ENCODE data around the gene RNPEPL1.
A peak's percentile ranks its signal among the peaks of the same experiment; 100 is the strongest.
"Not testable (repeated sequence)": the region's sequence is repeated elsewhere in the genome, so short reads cannot be mapped to it uniquely, and the experiment has no call there.

Gene RNPEPL1

DNA sequence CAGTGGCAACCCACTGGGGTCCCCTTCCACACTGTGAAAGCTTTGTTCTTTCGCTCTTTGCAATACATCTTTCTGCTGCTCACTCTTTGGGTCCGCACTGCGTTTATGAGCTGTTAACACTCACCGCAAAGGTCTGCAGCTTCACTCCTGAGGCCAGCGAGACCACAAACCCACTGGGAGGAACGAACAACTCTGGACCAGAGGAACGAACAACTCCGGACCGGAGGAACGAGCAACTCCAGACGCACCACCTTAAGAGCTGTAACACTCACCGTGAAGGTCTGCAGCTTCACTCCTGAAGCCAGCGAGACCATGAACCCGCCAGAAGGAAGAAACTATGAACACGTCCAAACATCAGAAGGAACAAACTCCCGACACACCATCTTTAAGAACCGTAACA lies 29.2 kb upstream of the RNPEPL1 start:
- DNase-seq: not testable (repeated sequence)

- DNase-seq: no peak
These were observed 28.4 kb upstream of the RNPEPL1 start for GRCh38 chr2:240539906-240540305.

DNA sequence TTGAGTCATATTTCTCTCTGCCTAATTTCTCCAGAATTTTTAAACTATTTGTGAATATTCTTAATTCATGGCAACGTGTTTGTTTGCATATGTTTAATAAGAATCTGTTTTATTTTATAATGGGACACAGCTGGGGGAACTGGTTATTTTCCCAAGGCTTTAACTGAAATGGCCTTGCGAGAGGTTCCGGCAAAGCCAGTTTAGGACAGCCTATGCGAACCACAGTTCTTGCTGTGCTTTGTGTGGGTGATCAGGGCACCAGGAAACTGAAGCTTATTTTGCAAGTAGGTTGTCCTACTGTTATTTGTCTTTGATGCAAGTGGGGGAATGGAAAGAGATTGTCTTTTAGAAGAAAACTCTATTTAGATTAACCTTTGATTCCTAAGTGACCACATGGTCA lies 17.0 kb upstream of the RNPEPL1 start:
- no peak for DNase-seq

GRCh38 chr2:240551811-240552210 lies 16.5 kb upstream of the RNPEPL1 start:
- no peak for DNase-seq

GRCh38 chr2:240553956-240554480 lies 14.3 kb upstream of the RNPEPL1 start:
- DNase-seq: no peak

DNA sequence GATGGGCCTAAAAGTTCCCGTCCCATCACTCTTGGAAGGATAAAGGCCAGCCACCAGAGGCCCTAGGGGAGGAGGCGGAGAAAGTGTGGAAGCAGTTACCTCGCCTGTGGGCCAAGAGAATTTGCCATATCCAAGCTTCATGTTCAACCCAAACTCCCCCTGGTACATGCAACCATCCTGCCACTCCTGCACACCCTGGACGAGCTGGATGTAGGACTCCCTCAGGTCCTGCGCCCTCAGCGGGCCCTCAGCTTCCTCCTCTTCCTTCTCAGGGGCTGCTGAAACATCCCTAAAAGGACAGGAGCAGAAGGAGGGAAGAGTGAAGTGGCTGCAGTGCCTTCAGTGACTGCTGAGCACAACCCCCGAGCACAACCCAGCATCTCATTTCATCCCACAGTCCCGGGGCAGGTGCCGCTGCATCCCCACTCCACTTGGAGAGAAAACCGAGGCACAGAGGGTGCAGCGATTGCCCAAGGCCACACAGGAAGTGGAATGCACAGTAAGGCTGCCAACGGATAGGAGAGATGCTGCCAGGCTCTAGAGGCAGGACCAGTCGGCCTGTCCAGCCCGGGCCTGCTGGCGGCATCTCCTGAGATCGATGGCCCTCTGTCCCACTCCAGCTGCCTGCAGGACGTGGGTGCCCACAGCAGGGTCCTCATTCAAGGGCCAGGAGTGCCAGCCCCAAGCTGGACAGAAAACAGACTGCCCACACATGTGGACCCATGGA lies 13.4 kb upstream of the RNPEPL1 start:
- DNase-seq: no peak

GRCh38 chr2:240555541-240556250 lies 12.6 kb upstream of the RNPEPL1 start:
- DNase-seq: no peak

GRCh38 chr2:240556553-240557100 lies 11.7 kb upstream of the RNPEPL1 start:
- DNase-seq: peak; percentile 60 to 67

DNA sequence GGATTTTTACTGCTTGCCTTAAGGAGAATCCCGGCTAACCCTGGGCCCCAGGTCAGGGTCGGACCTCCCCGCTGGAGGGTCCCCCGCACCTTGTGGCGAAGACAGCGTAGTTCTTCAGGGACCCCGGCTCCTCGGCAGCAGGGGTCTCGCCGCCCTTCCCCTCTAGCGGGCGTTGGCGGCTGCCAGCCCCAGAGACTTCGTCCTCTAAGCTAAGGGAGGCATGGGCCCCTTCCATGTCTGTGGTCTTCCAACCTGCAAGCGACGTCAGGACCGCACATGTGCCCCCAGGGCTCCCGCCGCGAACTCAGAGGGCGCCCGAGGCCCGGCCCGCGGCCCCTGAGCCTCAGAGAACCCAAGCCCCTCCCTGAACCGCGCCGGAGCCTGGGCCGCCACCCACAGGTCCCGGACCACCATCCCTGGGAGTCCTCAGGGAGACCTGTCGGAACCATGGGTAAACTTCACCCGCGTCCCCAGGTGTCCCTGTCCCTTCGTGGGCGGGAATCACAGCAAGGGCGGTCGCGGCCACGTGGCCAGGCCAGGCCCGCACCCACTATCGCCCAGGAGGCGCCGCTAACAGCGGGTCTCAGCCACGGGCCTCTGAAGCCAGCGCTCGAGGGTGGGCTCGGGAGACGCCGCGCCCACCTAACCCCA lies 11.1 kb upstream of the RNPEPL1 start:
- no peak for DNase-seq

GRCh38 chr2:240557808-240558207 lies 10.5 kb upstream of the RNPEPL1 start, which contains the start of gene ANKMY1:
Gene ANKMY1, minus strand, starts transcription at chr2:240557988. Its CDS starts 653 bp downstream, at chr2:240557335.
- peak; percentile 61 to 71 for DNase-seq

DNA sequence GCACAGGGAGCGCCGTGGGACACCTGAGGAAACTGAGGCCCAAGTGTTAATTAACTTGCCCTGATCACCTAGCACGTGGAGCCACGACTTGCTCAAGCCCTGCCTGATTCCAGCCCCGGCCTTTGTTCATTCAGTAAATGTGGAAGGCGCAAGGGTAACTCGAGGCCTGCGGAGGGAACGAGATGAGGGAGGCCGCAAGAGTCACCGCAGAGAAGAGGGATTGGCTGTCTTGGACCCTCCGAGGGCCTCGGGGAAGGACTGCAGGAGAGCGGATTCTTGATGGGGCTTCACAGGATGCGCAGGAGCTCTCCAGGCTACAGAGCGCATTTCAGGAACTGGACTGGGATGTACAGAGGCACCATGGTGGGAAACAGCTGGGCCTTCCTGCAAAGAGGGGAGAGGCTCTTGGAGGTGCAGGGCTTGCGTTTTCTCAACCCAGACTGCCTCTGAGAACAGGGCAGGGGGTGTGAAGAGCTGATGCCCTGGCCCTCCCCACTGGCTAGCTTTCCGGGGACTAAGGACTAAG lies 10.0 kb upstream of the RNPEPL1 start:
- DNase-seq: no peak

DNA sequence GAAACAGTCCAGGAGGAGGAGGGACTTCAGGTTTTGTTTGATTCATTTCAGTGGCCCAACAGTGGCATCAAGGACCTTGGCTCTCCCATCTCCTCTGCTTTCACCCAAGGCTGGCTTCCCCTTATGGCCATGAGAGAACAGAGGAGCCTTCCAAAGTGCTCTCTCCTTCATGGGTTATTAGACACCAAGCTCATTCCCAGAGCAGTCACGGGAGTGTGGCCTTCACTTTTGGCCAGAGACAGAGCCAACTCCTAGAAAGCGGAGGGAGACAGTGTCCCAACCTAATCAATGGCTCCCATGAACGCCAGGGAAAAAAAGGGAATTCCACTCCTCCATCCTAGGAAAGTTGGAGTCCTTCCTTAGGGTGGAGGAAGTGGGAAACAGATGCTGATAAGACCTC lies 9.0 kb upstream of the RNPEPL1 start:
- no peak for DNase-seq

GRCh38 chr2:240560084-240560479 lies 8.2 kb upstream of the RNPEPL1 start, which contains the start of gene DUSP28:
Gene DUSP28, plus strand, starts transcription at chr2:240560357. Its CDS starts 328 bp downstream, at chr2:240560685.
- peak; percentile 75 to 86 for DNase-seq

GRCh38 chr2:240560480-240561324 lies 7.6 kb upstream of the RNPEPL1 start:
- DNase-seq: peak; percentile 96 to 98

DNA sequence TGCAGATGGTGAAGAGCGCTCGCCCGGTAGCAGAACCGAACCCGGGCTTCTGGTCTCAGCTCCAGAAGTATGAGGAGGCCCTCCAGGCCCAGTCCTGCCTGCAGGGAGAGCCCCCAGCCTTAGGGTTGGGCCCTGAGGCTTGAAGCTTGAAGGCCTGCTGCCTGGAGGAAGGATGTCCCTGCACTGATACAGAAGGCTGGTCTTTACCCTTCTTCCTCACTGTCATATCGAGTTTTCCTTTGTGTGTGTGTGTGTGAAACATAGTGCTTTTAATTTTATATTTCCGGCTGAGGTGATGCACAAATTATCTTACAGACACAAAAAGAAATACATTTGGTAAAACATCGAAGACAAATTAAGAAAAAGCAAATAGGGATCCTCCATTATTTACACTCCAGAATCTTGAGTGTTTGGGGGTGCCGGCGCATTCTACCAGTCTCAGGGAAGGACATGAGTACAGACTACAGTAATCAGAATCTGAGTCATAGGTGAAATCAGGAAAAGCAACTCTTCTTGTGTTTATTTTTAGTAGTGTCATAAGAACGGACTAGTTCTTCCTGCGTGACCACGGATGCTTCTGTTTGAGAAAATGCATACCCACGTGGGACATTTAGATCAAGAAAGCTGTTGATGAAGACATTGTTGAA lies 6.8 kb upstream of the RNPEPL1 start:
- no peak for DNase-seq

DNA sequence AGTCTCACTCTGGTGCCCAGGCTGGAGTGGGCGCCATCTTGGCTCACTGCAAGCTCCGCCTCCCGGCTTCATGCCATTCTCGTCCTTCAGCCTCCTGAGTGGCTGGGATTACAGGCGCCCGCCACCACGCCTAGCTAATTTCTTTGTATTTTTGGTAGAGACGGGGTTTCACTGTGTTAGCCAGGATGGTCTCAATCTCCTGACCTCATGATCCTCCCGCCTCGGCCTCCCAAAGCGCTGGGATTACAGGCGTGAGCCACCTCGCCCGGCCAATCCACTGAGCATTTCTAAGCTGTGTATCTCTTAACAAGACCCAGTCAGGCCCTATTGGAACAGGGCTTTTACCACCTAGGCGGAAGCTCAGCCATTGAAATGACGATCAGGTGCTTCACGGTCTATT lies 5.1 kb upstream of the RNPEPL1 start:
- DNase-seq: not testable (repeated sequence)

DNA sequence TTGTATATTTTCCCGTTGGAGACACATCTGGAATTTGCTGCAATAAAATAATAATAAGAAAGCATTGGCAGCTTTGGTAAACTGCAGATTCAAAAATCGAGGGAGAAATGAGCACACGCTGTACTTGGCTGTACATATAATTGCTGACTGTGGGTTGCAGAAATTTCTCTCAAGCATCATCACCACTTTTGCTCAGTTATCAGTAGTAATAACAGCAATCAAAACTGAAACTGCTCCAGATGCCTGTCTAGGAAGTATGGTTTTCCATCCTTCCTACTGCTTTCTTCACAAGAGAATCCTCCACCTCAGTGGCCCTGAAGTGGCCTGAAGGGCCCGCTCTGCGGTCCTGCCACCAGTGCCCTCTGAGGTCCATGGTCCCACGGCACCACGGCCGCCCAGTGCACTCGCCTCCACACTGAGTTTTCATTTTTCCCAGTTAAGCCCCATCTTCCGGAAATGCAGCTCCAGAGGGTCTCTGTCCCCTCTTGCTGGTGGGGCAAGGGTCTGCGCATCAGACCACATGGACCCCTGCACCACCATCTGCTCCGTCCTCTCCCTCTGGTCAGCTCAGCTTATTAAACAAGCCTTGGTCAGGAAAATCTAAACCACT lies 4.2 kb upstream of the RNPEPL1 start:
- DNase-seq: no peak

DNA sequence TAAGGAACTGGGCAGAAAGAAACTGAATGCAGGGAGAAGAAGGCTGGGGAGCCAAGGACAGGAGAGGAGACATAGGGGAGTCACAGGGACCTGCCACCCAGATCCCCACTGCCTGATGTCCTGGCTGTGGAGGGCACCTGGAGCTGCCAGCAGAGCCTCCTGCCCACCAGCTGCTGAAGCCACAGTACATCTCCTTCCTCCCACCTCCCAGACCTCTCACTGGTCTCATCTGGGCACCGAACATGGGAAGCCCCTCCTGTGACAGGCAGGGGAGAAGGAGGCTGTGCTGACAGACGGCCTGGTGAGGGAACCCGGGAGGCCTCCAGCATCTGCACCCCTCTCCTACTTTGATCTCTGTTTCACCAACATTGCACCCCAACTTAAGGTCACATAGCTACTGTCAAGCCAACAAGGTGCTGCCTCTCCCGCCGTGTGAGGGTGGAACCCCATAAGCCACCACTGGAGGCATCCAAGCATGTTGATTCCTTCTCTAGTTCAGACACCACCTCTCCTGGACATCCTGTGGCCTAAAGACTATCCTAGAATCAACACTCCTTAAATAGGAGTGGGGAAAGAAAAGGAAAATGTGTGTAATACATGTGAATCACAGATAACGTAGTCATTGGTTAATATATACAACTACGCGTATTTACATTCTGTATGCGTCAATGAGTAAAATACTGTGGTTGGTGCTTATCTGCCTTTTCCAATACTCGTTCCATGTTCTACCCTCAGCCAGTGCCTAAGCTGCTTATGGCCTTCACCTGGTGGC lies 3.5 kb upstream of the RNPEPL1 start:
- DNase-seq: no peak

- DNase-seq: no peak
These were observed 2.7 kb upstream of the RNPEPL1 start for GRCh38 chr2:240565333-240566202.
